GM12891 (cell line): ENCODE measurements around the gene ARHGAP19.

Experiments used
- PAX5 ChIP-seq: IDR thresholded peaks from 2 replicates; pipeline ENCODE4 v1.6.1; 2011; ENCODE audit warnings: low read length, moderate library complexity, mild to moderate bottlenecking; ENCODE audit not compliant: insufficient read depth, severe bottlenecking
- POLR2A ChIP-seq: IDR thresholded peaks from 2 replicates; pipeline ENCODE4 v1.6.1; 2011; ENCODE audit warnings: low read depth, low read length, control low read depth
- POLR2AphosphoS5 ChIP-seq: IDR thresholded peaks from 2 replicates; pipeline ENCODE4 v1.6.1; 2011; ENCODE audit warnings: low read depth, low read length, control low read depth
- TAF1 ChIP-seq: IDR thresholded peaks from 2 replicates; pipeline ENCODE4 v1.6.1; 2011; ENCODE audit warnings: low read depth, low read length, control low read depth

GRCh38 chr10:97273700-97274099 is 18.7 kb downstream of the ARHGAP19 start:
- no peak for TF ChIP-seq POLR2A
- TF ChIP-seq POLR2AphosphoS5: no peak
- no peak for TF ChIP-seq TAF1
- TF ChIP-seq PAX5: no peak
